Adrenal gland (tissue), 12 donors: ENCODE results near the gene LIM2. TPM values are rescaled to one million over a fixed set of nuclear protein-coding genes. Genes with fewer than 3 reads are reported as not detected.
A peak's percentile ranks its signal among the peaks of the same experiment; 100 is the strongest.

Experiments used
- DNase-seq, 7 donors: peaks; one replicate each; pipeline ENCODE4 v3.0.0-alpha.2; 2019 to 2020
- H3K27ac ChIP-seq, 5 donors: fragments of 200-600 bp; sonication (generic) in 4 of 5; 1 replicate in 3 of 5; 2 replicates in 2 of 5; pipeline versions ENCODE4 v1.5.1 to v1.8.0; 2016 to 2020; ENCODE audit warnings: mild to moderate bottlenecking in 1 of 5
- H3K27me3 ChIP-seq: fragments of 200-600 bp; 2 replicates; pipeline ENCODE4 v1.8.0; 2021
- H3K36me3 ChIP-seq, 2 donors: fragments of 200-600 bp; replicated peaks in 1 of 2; 1 replicate in 1 of 2; 2 replicates in 1 of 2; pipeline versions ENCODE4 v1.5.1 to v1.8.0; 2018 to 2022
- H3K4me1 ChIP-seq, 2 donors: fragments of 200-600 bp; replicated peaks in 1 of 2; 1 replicate in 1 of 2; 2 replicates in 1 of 2; pipeline versions ENCODE4 v1.5.1 to v1.8.0; 2018 to 2021
- H3K4me3 ChIP-seq, 4 donors: fragments of 200-600 bp; sonication (generic) in 3 of 4; one replicate each; pipeline ENCODE4 v1.5.1; 2016 to 2018
- H3K9me3 ChIP-seq, 3 donors: fragments of 200-600 bp; sonication (generic) in 1 of 3; replicated peaks in 1 of 3; 1 replicate in 2 of 3; 2 replicates in 1 of 3; pipeline versions ENCODE4 v1.5.1 to v1.8.0; 2016 to 2021
- CTCF ChIP-seq, 6 experiments: fragments of 450-650 bp in 4 of 6; fragments of 200-600 bp in 2 of 6; sonication (generic) in 1 of 6; IDR thresholded peaks; 1 replicate in 5 of 6; 2 replicates in 1 of 6; pipeline versions ENCODE4 v1.5.1 to v1.8.0; 2016 to 2021; ENCODE audit warnings: antibody characterized with exemption in 6 of 6, mild to moderate bottlenecking in 2 of 6, moderate library complexity in 1 of 6
- POLR2A ChIP-seq, 2 donors: fragments of 450-650 bp; IDR thresholded peaks; one replicate each; pipeline ENCODE4 v1.6.1; 2017; ENCODE audit warnings: antibody characterized with exemption in 2 of 2, mild to moderate bottlenecking in 2 of 2, moderate library complexity in 1 of 2
- WGBS, 4 donors: extraction: QIAGEN DNeasy Blood & Tissue Kit in 2 of 4; methylation state at CpG; one replicate each; pipeline versions ENCODE4 v1.1.5 to v1.1.7; 2013 to 2017; 5-methylcytosine and 5-hydroxymethylcytosine counted together
- intact Hi-C, 2 donors: fragments of 100-400 bp; cut with DNase I; formaldehyde crosslinking; loops; one replicate each; pipeline versions ENCODE4 v1.14.1 to v1.15.0; 2022 to 2023
- polyA plus RNA-seq, 3 donors: library from polyadenylated mRNA; stranded (reverse); fragments of 200-250 nt in 2 of 3; fragments of 350-450 nt in 1 of 3; fragmentation: Illumina TruSeq in 1 of 3; extraction: RNeasy Lipid Tissue Mini Kit (QIAGEN cat#74804) in 1 of 3; gene quantifications; one replicate each; pipeline ENCODE4 v1.2.3, GENCODE V29; 2013 to 2014
- total RNA-seq, 9 donors: library from RNA; depleted of rRNA in 4 of 9; stranded (reverse); fragments of >200 nt in 4 of 9; fragments of 120-200 nt in 1 of 9; fragmentation: NEBNext Ultra II Directional in 1 of 9; extraction: Animal tissue kit (Norgen Biotek cat#: 25700) in 1 of 9; gene quantifications; one replicate each; pipeline versions ENCODE4 v1.1.0 to v1.2.4, GENCODE V29; 2013 to 2023
- donor health status: healthy with polysubstance abuse.
- donor health status: Bipolar disorder and iron deficiency.
- donor health status: DM: yes; HTN: yes; CAD: no.
- donor health status: DM: no; HTN: no; CAD: no.
- donor health status: DM: no; HTN: no; CAD: no.
- donor health status: DM: yes; HTN: yes; CAD: no.

LIM2 gene
- total and polyA plus RNA-seq, 12 donors: not detected

- intact Hi-C loops: no loop called here
- H3K4me1 ChIP-seq: peaks cover 0 to 5% of the 10 kb centered on the region in 2 donors
- no peaks in the 10 kb centered on the region for H3K27me3 ChIP-seq
- no peaks in the 10 kb centered on the region for H3K36me3 ChIP-seq
- no peaks in the 10 kb centered on the region for H3K9me3 ChIP-seq
- no peak overlapping the region for H3K27ac ChIP-seq
- no peak overlapping the region for H3K4me3 ChIP-seq
- no peak for TF ChIP-seq POLR2A (IDR thresholded peaks at IDR 0.05)
- TF ChIP-seq CTCF (IDR thresholded peaks at IDR 0.05): no peak
- WGBS, 4 donors: 73 to 85% (median 80%) methylated on average over 8 of the region's 8 CpGs
- no peak for DNase-seq
Measured at GRCh38 chr19:51371186-51371690, 16.5 kb downstream of the LIM2 start.

- Histone ChIP-seq H3K4me3 (no peak overlapping the region), H3K9me3 (no peaks in the 10 kb centered on the region), H3K27me3 (no peaks in the 10 kb centered on the region), H3K4me1 (peaks cover 5 to 8% of the 10 kb centered on the region in 2 donors), H3K27ac (no peak overlapping the region), H3K36me3 (no peaks in the 10 kb centered on the region)
- no peak for DNase-seq
- 68 to 88% (median 77%) methylated on average over 4 of the region's 4 CpGs for WGBS, 4 donors
- intact Hi-C loops: no loop called here
- TF ChIP-seq CTCF (IDR thresholded peaks at IDR 0.05) (no peak), POLR2A (IDR thresholded peaks at IDR 0.05) (no peak)
Measured at GRCh38 chr19:51370230-51370629, 17.5 kb downstream of the LIM2 start.

- TF ChIP-seq CTCF (IDR thresholded peaks at IDR 0.05) (no peak), POLR2A (IDR thresholded peaks at IDR 0.05) (no peak)
- intact Hi-C loops: no loop called here
- DNase-seq: no peak
- 52 to 73% (median 60%) methylated on average over 11 to 23 of the region's 23 CpGs for WGBS, 4 donors
- H3K36me3 ChIP-seq: no peaks in the 10 kb centered on the region
- H3K27me3 ChIP-seq: no peaks in the 10 kb centered on the region
- peak within 1 kb of the TSS in 4 of 5 donors; percentile 18 to 95 (median 74) for H3K27ac ChIP-seq
- H3K4me3 ChIP-seq: peak within 1 kb of the TSS; percentile 44 to 78 (median 59)
- peaks cover 16 to 24% of the 10 kb centered on the region in 2 donors for H3K4me1 ChIP-seq
- no peaks in the 10 kb centered on the region for H3K9me3 ChIP-seq
Measured at GRCh38 chr19:51368366-51369282, 19.1 kb downstream of the LIM2 start, which contains the start of gene CLDND2. Gene CLDND2 (minus strand): TSS chr19:51369003. CDS start chr19:51368577, 426 bp downstream.

- peak; percentile 99 to 100 (median 99) for DNase-seq
- no peaks in the 10 kb centered on the region for H3K36me3 ChIP-seq
- peaks cover 16 to 31% of the 10 kb centered on the region in 2 donors for H3K4me1 ChIP-seq
- H3K27ac ChIP-seq: peak overlapping the region in 4 of 5 donors; percentile 92 to 97 (median 96)
- TF ChIP-seq POLR2A (IDR thresholded peaks at IDR 0.05) (no peak), CTCF (IDR thresholded peaks at IDR 0.05) (peak in 1 of 6 experiments; percentile 17)
- WGBS, 4 donors: 0 to 2% (median 1%) methylated on average over 10 to 64 of the region's 64 CpGs
- H3K4me3 ChIP-seq: peak overlapping the region; percentile 44 to 78 (median 59)
- intact Hi-C loops: no loop called here
- no peaks in the 10 kb centered on the region for H3K27me3 ChIP-seq
- H3K9me3 ChIP-seq: no peaks in the 10 kb centered on the region
Measured at GRCh38 chr19:51367565-51368365, 20.0 kb downstream of the LIM2 start.
